Measurements from ENCODE around the gene SSTR4.

The SSTR4 gene

DNA sequence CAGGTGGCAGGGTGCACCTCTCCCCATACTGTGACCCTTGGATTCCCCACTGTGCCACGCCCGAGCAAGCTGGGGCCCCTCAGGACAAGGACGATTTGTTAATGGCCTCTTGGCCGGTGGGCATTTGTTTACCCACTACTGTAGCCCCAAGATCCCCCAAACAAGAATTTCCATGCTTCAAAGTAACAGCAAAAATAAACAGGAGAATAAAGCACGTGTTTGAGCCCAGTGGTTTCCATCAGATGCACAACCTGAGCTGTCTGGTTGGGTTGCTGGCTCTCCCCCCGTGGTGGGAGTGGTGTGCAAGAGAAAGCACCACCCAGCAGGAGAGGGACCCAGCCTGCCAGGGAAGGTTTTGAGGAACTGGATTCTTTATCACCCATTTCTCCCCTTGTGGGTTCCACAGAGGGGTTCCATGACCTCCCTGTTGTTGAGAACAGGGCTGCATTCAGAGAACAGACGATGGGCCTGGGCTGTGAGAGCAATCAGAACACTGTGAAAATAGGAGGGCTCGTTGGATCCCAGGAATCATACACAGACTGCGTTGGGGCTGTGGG is 46.2 kb downstream of the SSTR4 start:
- H3K27ac Mint-ChIP-seq: no peak overlapping the region

DNA sequence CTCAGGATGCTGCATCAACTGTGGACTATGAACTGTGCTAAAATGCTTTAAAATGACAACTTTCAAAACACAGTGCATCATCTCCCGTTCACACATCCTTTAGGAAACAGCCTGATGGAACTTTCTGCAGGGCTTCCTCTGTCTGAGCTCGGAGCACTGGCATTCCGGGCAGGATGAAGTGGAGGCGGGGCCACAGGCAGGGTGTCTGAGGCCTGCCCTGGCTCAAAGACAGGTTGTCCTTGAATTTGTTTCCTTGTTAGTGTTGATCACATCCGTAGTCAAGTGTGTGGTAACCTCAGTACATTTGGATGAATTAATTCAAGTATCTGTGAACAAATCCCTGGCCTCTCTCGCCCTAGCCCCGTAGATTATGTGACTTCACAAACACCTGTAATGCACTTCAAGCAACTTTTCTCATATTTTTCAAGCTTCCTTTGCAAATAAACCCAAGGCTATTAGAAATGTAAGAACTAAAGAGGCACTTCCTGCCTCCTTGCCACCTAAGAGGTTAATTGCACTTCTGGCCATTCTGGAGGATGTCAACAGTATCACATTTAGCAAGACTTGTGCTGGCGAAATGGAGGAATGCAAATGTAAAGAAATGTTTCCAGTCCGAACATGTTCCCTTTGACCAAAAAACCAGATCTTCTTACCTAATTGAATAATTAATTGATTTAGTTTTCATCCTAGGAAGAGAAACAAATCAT is 47.9 kb downstream of the SSTR4 start:
- H3K4me1 Mint-ChIP-seq: no peaks in the 10 kb centered on the region
- ATAC-seq: no peak
- H3K9me3 Mint-ChIP-seq: no peaks in the 10 kb centered on the region
- H3K27me3 Mint-ChIP-seq: peaks cover 21% of the 10 kb centered on the region
- H3K36me3 Mint-ChIP-seq: no peaks in the 10 kb centered on the region
- no peak overlapping the region for H3K4me3 Mint-ChIP-seq
- H3K27ac Mint-ChIP-seq: no peak overlapping the region

More for the DNA sequence above, 46.2 kb downstream of the SSTR4 start:
- H3K4me3 Mint-ChIP-seq: no peak overlapping the region
- no peak for ATAC-seq
- no peaks in the 10 kb centered on the region for H3K4me1 Mint-ChIP-seq
- H3K27me3 Mint-ChIP-seq: peaks cover 5% of the 10 kb centered on the region
- H3K9me3 Mint-ChIP-seq: no peaks in the 10 kb centered on the region
- no peaks in the 10 kb centered on the region for H3K36me3 Mint-ChIP-seq

DNA sequence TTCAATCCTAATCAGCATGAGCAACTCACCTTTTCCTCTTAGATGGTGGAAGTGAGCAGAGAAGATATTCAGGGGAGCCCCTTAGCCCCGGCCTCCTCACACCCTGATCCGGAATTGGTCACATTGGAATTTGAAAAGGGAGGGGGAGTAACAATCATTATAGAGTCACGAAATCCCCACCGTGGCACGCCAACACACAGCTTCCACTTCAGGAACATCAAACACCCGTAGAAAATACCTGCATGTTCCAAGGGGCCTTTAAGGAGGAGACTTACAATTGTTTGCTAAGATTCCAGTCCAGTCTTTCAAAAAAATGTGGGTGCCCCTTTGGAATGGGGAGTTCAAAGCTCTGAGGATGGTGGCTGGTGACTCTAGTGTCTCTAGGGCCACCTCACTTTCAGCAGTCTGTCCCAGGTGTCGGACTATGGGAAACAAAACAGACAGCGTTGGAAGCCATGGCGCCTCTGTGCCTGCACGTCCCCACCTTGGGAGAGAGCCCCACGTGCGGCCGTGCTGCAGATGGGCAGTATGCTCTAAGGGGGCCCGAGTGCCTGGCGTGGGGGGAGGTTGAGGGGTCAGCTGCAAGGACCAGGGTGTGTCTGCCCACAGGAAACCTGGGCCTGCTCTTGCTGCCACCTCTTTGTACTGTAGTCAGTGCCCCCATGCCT is 48.6 kb downstream of the SSTR4 start:
- ATAC-seq: no peak
- Mint-ChIP-seq H3K36me3 (no peaks in the 10 kb centered on the region), H3K4me3 (no peak overlapping the region), H3K9me3 (no peaks in the 10 kb centered on the region), H3K27me3 (peaks cover 28% of the 10 kb centered on the region), H3K27ac (no peak overlapping the region), H3K4me1 (no peaks in the 10 kb centered on the region)

DNA sequence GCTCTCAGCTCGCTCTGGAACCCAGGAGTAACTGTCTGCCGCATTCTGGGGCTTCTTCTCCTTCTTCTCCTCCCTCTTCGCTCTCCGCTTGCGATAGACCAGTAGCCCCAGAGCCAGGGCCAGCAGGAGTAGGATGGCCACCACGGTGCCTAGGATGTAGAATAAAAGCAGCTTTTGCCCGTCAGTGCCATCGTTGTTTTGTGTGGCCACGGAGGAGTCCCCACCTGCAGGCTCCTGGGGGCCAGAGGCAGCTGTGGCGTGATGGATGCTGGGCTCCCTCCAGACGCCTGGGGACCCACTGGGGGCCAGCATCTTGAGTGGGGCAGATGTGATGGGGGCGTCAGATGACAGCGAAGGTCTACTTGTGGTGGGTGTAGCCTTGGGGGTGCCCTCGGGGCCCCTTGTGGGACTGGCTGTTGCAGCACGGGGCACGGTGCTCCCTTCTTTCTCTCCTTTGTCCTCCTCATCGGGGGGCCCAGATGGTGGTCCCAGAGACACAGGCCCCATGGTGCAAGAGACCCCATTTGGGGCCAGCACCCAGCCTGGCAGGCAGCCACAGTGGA is 49.3 kb downstream of the SSTR4 start:
- H3K4me3 Mint-ChIP-seq: no peak overlapping the region
- ATAC-seq: no peak

DNA sequence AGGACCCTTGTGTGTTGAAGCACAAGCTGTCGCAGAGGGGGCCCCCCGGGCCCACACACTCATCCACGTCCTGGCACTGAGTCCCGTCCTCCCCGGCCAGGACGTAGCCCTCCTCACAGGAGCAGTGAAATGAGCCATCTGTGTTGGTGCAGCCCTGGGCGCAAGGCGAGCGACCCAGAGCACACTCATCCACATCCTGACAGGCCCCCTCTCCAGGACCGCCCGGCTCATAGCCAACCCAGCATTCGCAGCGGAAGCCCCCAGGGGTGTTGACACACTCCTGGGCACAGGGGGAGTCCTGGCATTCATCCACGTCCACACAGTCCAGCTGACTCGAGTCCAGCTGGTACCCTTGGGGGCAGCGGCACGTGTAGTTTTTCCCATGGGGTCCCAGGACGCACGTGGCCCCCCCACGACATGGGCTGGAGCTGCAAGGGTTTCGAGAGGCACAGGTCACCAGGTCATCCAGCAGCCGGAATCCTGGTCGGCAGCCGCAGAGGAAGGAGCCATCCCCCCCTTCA is 49.8 kb downstream of the SSTR4 start:
- H3K4me3 Mint-ChIP-seq: no peak overlapping the region
- peaks cover 31% of the 10 kb centered on the region for H3K27me3 Mint-ChIP-seq
- no peaks in the 10 kb centered on the region for H3K9me3 Mint-ChIP-seq
- no peak overlapping the region for H3K27ac Mint-ChIP-seq
- ATAC-seq: no peak
- H3K36me3 Mint-ChIP-seq: no peaks in the 10 kb centered on the region
- no peaks in the 10 kb centered on the region for H3K4me1 Mint-ChIP-seq

More for the DNA sequence above, 49.3 kb downstream of the SSTR4 start:
- Mint-ChIP-seq H3K36me3 (no peaks in the 10 kb centered on the region), H3K9me3 (no peaks in the 10 kb centered on the region), H3K27me3 (peaks cover 31% of the 10 kb centered on the region), H3K27ac (no peak overlapping the region), H3K4me1 (no peaks in the 10 kb centered on the region)

DNA sequence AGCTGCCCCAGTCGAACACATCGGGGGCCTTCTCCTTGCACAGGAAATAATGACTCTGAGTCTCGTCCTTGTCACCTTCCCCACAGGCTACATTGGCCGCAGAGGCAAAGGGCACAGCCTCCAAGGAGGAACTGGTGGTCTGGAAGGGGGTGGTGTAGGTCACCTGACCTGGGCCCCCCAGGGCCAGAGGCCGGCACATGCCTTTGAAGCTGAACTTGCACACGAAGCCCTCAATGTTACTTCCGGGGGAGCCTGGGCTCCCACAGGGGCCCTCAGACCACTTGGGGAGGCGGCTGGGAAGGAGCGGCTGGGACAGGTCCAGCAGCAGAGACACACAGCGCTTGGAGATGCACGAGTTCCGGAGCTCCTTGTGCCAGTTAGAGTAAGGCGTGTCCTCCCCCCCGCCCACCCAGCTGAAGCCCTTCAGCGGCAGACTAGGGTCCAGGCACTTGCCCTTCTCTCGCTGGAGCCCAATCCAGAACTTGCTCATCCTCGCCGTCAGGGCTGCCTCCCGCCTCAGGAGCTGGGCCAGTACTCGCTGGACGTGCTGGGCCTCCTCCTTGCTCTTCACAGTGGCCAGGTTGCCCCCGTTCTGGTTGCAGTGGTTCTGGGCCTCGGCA is 50.4 kb downstream of the SSTR4 start:
- H3K9me3 Mint-ChIP-seq: no peaks in the 10 kb centered on the region
- H3K36me3 Mint-ChIP-seq: no peaks in the 10 kb centered on the region
- ATAC-seq: no peak
- H3K4me3 Mint-ChIP-seq: no peak overlapping the region
- peaks cover 31% of the 10 kb centered on the region for H3K27me3 Mint-ChIP-seq
- H3K4me1 Mint-ChIP-seq: no peaks in the 10 kb centered on the region
- H3K27ac Mint-ChIP-seq: no peak overlapping the region

DNA sequence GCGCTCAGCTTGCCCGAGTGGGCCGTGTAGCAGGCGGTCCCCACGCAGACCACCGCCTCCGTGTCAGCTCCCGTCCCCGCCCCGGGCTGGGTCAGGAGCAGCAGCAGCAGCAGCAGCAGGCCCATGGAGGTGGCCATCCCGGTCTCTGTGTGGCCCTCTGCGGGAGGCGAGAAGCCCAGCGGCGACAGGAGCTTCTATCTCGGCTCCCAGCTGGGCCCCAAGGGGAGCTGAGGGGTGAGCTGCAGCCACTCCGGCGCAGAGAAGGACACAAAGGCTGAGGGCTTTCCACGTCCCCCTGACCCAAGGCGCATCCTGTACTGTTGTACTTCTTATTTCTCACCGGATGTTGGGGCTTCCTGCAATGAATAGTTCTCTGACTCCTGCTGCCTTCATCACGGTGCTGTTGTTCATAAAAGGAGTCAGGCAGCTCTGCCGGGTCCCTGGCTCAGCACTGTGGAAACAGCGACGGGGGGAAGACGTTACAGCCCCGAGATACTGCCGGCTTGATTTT is 51.0 kb downstream of the SSTR4 start, which contains the start of gene CD93:
Gene CD93 (minus strand): TSS at position 269 of the 511 bp plus-strand sequence. CDS start 132 bp downstream, at position 137.
- Mint-ChIP-seq H3K4me3 (no peak within 1 kb of the TSS), H3K9me3 (no peaks in the 10 kb centered on the region), H3K27ac (no peak within 1 kb of the TSS), H3K36me3 (no peaks in the 10 kb centered on the region), H3K27me3 (peaks cover 31% of the 10 kb centered on the region), H3K4me1 (no peaks in the 10 kb centered on the region)
- ATAC-seq: no peak

DNA sequence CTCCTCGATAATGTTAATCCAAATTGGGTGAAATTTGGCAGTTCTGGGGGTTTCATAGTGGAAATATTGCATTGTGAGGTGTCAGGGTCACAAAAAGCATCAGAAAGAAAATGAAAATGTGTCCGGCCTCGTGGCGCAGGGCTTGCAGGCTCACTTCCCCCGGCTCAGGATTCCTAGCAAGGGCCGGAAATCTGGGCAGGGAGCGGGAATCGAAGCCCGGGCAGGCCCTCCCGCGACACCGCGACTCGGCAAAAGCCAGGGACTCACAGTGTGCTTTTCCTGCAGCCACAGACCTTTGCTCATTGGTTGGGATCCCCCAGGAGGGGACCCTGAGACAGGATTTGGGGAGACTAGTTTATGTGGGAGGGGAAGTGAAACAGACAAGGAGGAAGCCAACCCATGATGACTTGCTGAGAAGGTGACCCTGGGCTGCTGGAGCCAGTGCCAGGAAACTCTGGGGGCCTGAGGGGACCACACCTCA is 51.9 kb downstream of the SSTR4 start:
- no peak overlapping the region for H3K27ac Mint-ChIP-seq
- H3K27me3 Mint-ChIP-seq: peaks cover 31% of the 10 kb centered on the region
- no peaks in the 10 kb centered on the region for H3K36me3 Mint-ChIP-seq
- no peak overlapping the region for H3K4me3 Mint-ChIP-seq
- no peak for ATAC-seq
- no peaks in the 10 kb centered on the region for H3K9me3 Mint-ChIP-seq
- H3K4me1 Mint-ChIP-seq: no peaks in the 10 kb centered on the region

DNA sequence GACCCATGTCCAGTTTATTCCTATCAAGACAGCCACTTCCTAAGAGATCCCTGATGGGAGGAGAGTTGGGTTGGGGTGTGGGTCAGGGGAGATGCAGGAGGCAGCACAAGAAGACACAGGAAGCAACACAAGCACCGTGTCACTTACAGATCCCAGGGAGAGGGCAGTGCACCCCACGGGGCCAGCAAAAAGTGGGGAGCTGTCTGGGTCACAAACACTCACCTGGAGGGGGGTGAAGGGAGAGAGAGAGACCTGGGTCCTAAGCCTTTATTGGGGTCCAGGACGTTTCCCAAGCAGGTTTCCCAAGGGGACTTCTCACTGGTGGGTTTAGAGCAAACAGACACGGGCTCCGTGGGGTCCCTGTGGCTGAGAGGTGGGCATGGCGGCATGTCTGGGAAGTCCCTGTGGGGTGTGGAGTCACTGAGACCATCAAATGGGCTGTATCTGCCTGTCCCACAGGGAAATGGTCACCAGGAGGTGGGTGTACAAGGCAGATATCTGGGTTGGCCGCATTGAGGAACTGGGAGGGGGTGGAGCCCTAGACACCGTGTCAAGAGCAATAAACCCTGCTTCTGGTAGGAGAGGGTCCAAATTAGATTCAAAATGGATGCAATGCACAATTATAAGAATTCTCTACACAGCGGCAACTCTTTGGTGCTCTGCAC is 52.6 kb downstream of the SSTR4 start:
- no peaks in the 10 kb centered on the region for H3K9me3 Mint-ChIP-seq
- no peaks in the 10 kb centered on the region for H3K4me1 Mint-ChIP-seq
- H3K27me3 Mint-ChIP-seq: peaks cover 31% of the 10 kb centered on the region
- no peak overlapping the region for H3K27ac Mint-ChIP-seq
- no peaks in the 10 kb centered on the region for H3K36me3 Mint-ChIP-seq
- ATAC-seq: peak; percentile 14
- no peak overlapping the region for H3K4me3 Mint-ChIP-seq
